ENCODE data around the gene DSTYK. TPM values are rescaled to one million over a fixed set of nuclear protein-coding genes. Genes with fewer than 3 reads are reported as not detected.

Gene DSTYK
- total RNA-seq, 2 experiments from 2014 or later: 13.9 to 15.3 TPM

GRCh38 chr1:205144046-205144720, 67.3 kb downstream of the DSTYK start:
- DNase-seq (no peak), ATAC-seq (ENCODE audit: poor library complexity) (no peak)
- CTCF ChIA-PET: interaction anchor here (0.7 to 0.9 kb wide), 2 partner anchors 22 to 112 kb away, joined by 3 to 4 read pairs; no protein-coding TSS in a partner anchor
- Mint-ChIP-seq H3K4me1 (ENCODE audit: low read depth) (peaks cover 10% of the 10 kb centered on the region), H3K27me3 (no peaks in the 10 kb centered on the region), H3K27ac (peak overlapping the region; percentile 11), H3K4me3 (no peak overlapping the region), H3K36me3 (ENCODE audit: low read depth) (peaks cover 33% of the 10 kb centered on the region), H3K9me3 (no peaks in the 10 kb centered on the region)
- Histone ChIP-seq H3K27ac (ENCODE audit: low read depth in 1 of 2, low read length in 2 of 2) (no peak overlapping the region), H3K4me1 (ENCODE audit: insufficient read depth, low read length) (peaks cover 8% of the 10 kb centered on the region), H3K4me3 (ENCODE audit: low read length) (no peak overlapping the region), H3K9me3 (ENCODE audit: control insufficient read depth in 1 of 2, insufficient read depth in 1 of 2, low read length in 2 of 2) (no peaks in the 10 kb centered on the region), H3K36me3 (ENCODE audit: insufficient read depth, low read length) (peaks cover 29% of the 10 kb centered on the region), H3K27me3 (ENCODE audit: control insufficient read depth in 1 of 2, insufficient read depth in 2 of 2, low read length in 2 of 2) (no peaks in the 10 kb centered on the region)
- intact Hi-C loops (cut with DNase I, micrococcal nuclease): loop anchor here in 1 of 2 experiments (2.0 kb wide), 1 partner anchor 19 kb away; no protein-coding TSS in a partner anchor
- TF ChIP-seq, protein P1, sequence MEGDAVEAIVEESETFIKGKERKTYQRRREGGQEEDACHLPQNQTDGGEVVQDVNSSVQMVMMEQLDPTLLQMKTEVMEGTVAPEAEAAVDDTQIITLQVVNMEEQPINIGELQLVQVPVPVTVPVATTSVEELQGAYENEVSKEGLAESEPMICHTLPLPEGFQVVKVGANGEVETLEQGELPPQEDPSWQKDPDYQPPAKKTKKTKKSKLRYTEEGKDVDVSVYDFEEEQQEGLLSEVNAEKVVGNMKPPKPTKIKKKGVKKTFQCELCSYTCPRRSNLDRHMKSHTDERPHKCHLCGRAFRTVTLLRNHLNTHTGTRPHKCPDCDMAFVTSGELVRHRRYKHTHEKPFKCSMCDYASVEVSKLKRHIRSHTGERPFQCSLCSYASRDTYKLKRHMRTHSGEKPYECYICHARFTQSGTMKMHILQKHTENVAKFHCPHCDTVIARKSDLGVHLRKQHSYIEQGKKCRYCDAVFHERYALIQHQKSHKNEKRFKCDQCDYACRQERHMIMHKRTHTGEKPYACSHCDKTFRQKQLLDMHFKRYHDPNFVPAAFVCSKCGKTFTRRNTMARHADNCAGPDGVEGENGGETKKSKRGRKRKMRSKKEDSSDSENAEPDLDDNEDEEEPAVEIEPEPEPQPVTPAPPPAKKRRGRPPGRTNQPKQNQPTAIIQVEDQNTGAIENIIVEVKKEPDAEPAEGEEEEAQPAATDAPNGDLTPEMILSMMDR (IDR thresholded peaks at IDR 0.05): no peak
- POLR2A ChIA-PET: no interaction called here

- intact Hi-C loops (cut with DNase I, micrococcal nuclease): loop anchor here in 1 of 2 experiments (2.0 kb wide), 1 partner anchor 153 kb away; no protein-coding TSS in a partner anchor
Observed at GRCh38 chr1:205142102-205142469, 69.4 kb downstream of the DSTYK start.

DNA sequence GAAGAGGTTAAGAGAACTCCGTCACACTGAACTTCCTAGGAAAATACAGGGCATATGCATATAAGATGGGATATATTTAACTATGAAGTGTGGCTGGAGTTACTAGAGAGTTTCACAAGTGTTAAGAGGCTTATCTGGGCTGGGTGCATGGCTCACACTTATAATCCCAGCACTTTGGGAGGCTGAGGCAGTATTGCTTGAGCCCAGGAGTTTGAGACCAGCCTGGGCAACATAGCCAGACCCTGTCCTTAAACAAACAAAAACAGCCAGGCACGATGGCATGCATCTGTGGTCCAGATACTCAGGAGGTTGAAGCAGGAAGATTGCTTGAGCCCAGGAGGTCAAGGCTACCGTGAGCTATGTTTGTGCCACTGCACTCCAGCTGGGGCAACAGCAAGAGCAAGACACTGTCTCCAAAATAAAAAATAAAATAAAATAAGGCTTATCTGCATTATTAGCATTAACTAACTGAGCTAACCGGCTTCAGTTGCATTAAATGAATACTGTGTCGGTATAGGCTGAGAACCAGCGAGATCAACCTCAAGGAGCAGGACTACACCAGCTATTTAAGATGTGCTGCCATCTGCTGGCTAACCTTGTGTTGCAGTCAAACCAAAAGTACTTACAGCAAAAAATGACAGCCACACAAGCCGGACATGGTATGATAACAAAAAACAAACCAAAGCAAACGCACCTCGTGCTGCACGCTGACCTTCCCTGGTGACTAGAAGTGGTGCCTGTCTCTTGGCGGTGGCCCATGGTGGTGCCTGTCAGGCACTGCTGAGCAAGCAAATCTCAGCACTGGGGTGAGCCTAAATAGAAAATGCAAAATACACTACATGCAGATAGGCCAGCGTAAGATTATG, 70.0 kb downstream of the DSTYK start:
- CTCF ChIA-PET: interaction anchor here (0.7 to 2.0 kb wide), 11 partner anchors 8 to 115 kb away, joined by 3 to 19 read pairs (median 4); partner anchors contain the start of gene RBBP5
- peaks cover 6% of the 10 kb centered on the region for H3K36me3 ChIP-seq (ENCODE audit: insufficient read depth, low read length)
- TF ChIP-seq, protein P1 (IDR thresholded peaks at IDR 0.05): peak; percentile 83
- intact Hi-C loops (cut with DNase I, micrococcal nuclease): loop anchor here (1.0 to 2.0 kb wide), 3 partner anchors 19 to 153 kb away; no protein-coding TSS in a partner anchor
- no peaks in the 10 kb centered on the region for H3K9me3 ChIP-seq (ENCODE audit: control insufficient read depth in 1 of 2, insufficient read depth in 1 of 2, low read length in 2 of 2)
- Mint-ChIP-seq H3K4me3 (no peak overlapping the region), H3K9me3 (no peaks in the 10 kb centered on the region), H3K4me1 (ENCODE audit: low read depth) (peaks cover 10% of the 10 kb centered on the region), H3K27me3 (no peaks in the 10 kb centered on the region), H3K36me3 (ENCODE audit: low read depth) (peaks cover 8% of the 10 kb centered on the region), H3K27ac (peak overlapping the region; percentile 18)
- ATAC-seq (ENCODE audit: poor library complexity) (peak; percentile 95), DNase-seq (peak; percentile 56 to 86 (median 67))
- H3K27ac ChIP-seq (ENCODE audit: low read depth in 1 of 2, low read length in 2 of 2): no peak overlapping the region
- POLR2A ChIA-PET: interaction anchor here (0.5 to 1.6 kb wide), 4 partner anchors 14 to 114 kb away, joined by 3 to 5 read pairs (median 4); no protein-coding TSS in a partner anchor
- no peak overlapping the region for H3K4me3 ChIP-seq (ENCODE audit: low read length)
- H3K27me3 ChIP-seq (ENCODE audit: control insufficient read depth in 1 of 2, insufficient read depth in 2 of 2, low read length in 2 of 2): no peaks in the 10 kb centered on the region
- peaks cover 8% of the 10 kb centered on the region for H3K4me1 ChIP-seq (ENCODE audit: insufficient read depth, low read length)

More at GRCh38 chr1:205142102-205142469, 69.4 kb downstream of the DSTYK start:
- Histone ChIP-seq H3K9me3 (ENCODE audit: control insufficient read depth in 1 of 2, insufficient read depth in 1 of 2, low read length in 2 of 2) (no peaks in the 10 kb centered on the region), H3K27me3 (ENCODE audit: control insufficient read depth in 1 of 2, insufficient read depth in 2 of 2, low read length in 2 of 2) (no peaks in the 10 kb centered on the region), H3K4me3 (ENCODE audit: low read length) (no peak overlapping the region), H3K4me1 (ENCODE audit: insufficient read depth, low read length) (peaks cover 8% of the 10 kb centered on the region), H3K27ac (ENCODE audit: low read depth in 1 of 2, low read length in 2 of 2) (no peak overlapping the region), H3K36me3 (ENCODE audit: insufficient read depth, low read length) (peaks cover 9% of the 10 kb centered on the region)
- peaks cover 12% of the 10 kb centered on the region for H3K36me3 Mint-ChIP-seq (ENCODE audit: low read depth)
- peaks cover 10% of the 10 kb centered on the region for H3K4me1 Mint-ChIP-seq (ENCODE audit: low read depth)
- H3K4me3 Mint-ChIP-seq: no peak overlapping the region
- CTCF ChIA-PET: interaction anchor here (1.0 to 2.0 kb wide), 6 partner anchors 9 to 114 kb away, joined by 3 to 19 read pairs (median 4); partner anchors contain the start of gene RBBP5
- no peaks in the 10 kb centered on the region for H3K9me3 Mint-ChIP-seq
- peak overlapping the region; percentile 18 for H3K27ac Mint-ChIP-seq
- DNase-seq: no peak
- no peak for ATAC-seq (ENCODE audit: poor library complexity)
- TF ChIP-seq, protein P1 (IDR thresholded peaks at IDR 0.05): no peak
- POLR2A ChIA-PET: interaction anchor here (0.5 to 1.6 kb wide), 3 partner anchors 52 to 114 kb away, joined by 3 to 5 read pairs (median 3); no protein-coding TSS in a partner anchor
- H3K27me3 Mint-ChIP-seq: no peaks in the 10 kb centered on the region

Measured in CD4-positive, alpha-beta T cell (primary cell).